Panc1 (cell line): ENCODE data around the gene CHN1.

Experiments used
- POLR2AphosphoS5 ChIP-seq: IDR thresholded peaks from 2 replicates; pipeline ENCODE4 v1.6.1; 2012; ENCODE audit warnings: mild to moderate bottlenecking, low read depth, low read length, moderate library complexity
- SIN3A ChIP-seq: IDR thresholded peaks from 2 replicates; pipeline ENCODE4 v1.6.1; 2012; ENCODE audit warnings: low read depth, mild to moderate bottlenecking, low read length, moderate library complexity, borderline replicate concordance; ENCODE audit not compliant: insufficient read depth
- TF ChIP-seq, protein P1 (sequence below): fragments of 450-650 bp; IDR thresholded peaks from 2 replicates; pipeline ENCODE4 v1.5.1; 2017; ENCODE audit warnings: mild to moderate bottlenecking
- TF ChIP-seq, protein P2 (sequence below), 2 experiments: IDR thresholded peaks; 2 replicates each; pipeline ENCODE4 v1.6.1; 2011 to 2012; ENCODE audit warnings: low read depth in 2 of 2, control low read depth in 1 of 2, low read length in 1 of 2, mild to moderate bottlenecking in 1 of 2, moderate library complexity in 1 of 2; ENCODE audit not compliant: insufficient read depth in 1 of 2

DNA sequence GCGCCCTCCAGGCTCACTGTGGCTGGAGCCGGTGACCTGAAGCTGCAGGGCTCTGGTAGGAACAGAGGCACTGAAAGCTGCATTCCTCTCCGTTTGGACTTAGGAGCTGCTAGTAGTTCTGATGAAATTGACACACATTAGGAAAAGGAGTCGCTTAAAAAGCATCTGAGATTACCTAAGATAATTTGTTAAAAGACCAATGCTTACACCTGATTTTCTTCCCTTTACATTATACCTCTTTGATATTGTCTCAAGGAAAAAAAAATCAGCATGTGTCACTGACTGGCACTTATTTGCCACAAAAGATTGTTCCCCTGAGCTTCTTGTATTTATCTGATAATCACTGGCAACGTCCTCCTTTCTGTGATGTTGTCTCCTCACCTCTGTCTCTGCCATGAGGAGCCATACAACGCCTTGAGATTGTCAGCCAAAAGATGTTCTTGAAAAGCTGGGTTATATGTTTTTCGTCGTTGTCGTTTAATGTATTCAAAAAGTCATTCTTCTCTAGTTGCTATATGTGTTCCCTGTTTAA, 618 bp upstream of the CHN1 start:
- TF ChIP-seq, protein P1, sequence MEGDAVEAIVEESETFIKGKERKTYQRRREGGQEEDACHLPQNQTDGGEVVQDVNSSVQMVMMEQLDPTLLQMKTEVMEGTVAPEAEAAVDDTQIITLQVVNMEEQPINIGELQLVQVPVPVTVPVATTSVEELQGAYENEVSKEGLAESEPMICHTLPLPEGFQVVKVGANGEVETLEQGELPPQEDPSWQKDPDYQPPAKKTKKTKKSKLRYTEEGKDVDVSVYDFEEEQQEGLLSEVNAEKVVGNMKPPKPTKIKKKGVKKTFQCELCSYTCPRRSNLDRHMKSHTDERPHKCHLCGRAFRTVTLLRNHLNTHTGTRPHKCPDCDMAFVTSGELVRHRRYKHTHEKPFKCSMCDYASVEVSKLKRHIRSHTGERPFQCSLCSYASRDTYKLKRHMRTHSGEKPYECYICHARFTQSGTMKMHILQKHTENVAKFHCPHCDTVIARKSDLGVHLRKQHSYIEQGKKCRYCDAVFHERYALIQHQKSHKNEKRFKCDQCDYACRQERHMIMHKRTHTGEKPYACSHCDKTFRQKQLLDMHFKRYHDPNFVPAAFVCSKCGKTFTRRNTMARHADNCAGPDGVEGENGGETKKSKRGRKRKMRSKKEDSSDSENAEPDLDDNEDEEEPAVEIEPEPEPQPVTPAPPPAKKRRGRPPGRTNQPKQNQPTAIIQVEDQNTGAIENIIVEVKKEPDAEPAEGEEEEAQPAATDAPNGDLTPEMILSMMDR: no peak
- TF ChIP-seq POLR2AphosphoS5: no peak
- TF ChIP-seq, protein P2, sequence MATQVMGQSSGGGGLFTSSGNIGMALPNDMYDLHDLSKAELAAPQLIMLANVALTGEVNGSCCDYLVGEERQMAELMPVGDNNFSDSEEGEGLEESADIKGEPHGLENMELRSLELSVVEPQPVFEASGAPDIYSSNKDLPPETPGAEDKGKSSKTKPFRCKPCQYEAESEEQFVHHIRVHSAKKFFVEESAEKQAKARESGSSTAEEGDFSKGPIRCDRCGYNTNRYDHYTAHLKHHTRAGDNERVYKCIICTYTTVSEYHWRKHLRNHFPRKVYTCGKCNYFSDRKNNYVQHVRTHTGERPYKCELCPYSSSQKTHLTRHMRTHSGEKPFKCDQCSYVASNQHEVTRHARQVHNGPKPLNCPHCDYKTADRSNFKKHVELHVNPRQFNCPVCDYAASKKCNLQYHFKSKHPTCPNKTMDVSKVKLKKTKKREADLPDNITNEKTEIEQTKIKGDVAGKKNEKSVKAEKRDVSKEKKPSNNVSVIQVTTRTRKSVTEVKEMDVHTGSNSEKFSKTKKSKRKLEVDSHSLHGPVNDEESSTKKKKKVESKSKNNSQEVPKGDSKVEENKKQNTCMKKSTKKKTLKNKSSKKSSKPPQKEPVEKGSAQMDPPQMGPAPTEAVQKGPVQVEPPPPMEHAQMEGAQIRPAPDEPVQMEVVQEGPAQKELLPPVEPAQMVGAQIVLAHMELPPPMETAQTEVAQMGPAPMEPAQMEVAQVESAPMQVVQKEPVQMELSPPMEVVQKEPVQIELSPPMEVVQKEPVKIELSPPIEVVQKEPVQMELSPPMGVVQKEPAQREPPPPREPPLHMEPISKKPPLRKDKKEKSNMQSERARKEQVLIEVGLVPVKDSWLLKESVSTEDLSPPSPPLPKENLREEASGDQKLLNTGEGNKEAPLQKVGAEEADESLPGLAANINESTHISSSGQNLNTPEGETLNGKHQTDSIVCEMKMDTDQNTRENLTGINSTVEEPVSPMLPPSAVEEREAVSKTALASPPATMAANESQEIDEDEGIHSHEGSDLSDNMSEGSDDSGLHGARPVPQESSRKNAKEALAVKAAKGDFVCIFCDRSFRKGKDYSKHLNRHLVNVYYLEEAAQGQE (IDR thresholded peaks at IDR 0.05; ENCODE audit: insufficient read depth in 1 of 2, low read depth in 2 of 2, low read length in 1 of 2): no peak
- no peak for TF ChIP-seq SIN3A
